Activated CD4-positive, alpha-beta T cell treated with anti-CD3 and anti-CD28 coated beads, Interleukin-2, amount 50 U/mL, for 1 hour (primary cell): ENCODE measurements around the gene CBX7.

Experiments
- DNase-seq: peaks from one replicate; pipeline ENCODE4 v3.0.0-alpha.2; 2020

Gene CBX7

GRCh38 chr22:39122772-39123470 is 29.6 kb downstream of the CBX7 start:
- no peak for DNase-seq

GRCh38 chr22:39120983-39121382 is 31.5 kb downstream of the CBX7 start:
- DNase-seq: no peak

- DNase-seq: peak; percentile 75
These were observed 34.8 kb downstream of the CBX7 start for GRCh38 chr22:39117585-39118191.

GRCh38 chr22:39115977-39116621 is 36.4 kb downstream of the CBX7 start:
- DNase-seq: no peak

DNA sequence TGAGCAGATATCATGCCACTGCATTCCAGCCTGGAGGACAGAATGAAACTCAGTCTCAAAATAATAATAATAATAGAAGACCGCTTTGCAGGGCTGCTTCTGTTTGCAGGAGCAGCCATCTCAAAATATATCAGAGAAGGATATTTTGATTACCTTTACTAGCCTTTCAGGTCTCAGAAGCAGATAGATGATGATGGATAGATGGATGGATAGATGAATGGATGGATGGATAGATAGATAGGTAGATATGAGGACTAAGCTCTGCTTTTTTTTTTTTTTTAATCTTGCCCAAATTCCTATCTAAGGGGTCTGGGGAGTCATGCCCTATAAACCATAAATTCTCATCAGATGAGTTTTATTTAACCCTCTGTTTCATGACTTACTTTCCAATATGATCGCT is 36.9 kb downstream of the CBX7 start:
- DNase-seq: no peak

DNA sequence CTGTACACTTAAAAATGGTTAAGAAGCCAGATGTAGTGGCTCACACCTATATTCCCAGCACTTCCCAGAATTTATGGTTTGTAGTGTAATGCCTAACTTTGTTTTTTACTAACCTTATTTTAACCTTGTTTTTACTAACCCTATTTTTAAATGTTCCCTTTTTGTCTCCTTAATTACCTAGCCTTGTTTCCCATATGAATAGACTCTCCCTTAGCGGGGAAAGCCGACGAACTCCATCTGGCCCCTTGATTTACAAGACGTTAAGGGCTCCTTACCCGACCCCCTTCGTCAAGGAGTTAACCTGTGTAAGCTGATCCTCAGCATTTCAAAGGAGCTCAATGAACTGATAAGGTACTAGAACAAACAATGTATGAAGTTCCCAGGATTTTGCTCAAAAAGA is 38.4 kb downstream of the CBX7 start:
- DNase-seq: no peak

- DNase-seq: no peak
These were observed 41.6 kb downstream of the CBX7 start for GRCh38 chr22:39110631-39111561.

- DNase-seq: no peak
These were observed 43.1 kb downstream of the CBX7 start for GRCh38 chr22:39109361-39109760.

DNA sequence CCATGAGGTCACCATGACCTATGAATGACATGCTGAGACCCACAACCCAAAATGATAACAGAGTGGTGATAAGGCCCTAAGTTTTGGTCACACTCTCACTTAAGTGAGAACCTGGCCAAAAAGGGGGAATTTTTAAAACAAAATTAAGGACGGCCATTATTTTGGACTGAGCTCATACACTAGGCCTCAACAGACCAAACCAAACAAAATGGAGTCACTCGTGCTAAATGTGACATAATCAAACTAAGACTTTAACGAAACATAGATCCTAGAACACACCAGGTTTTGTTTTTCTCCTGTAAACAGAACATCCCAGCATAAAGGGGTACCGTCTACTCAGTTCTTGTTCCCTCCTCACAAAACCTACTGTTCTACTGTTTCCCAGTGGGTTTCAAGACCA is 44.0 kb downstream of the CBX7 start:
- no peak for DNase-seq

DNA sequence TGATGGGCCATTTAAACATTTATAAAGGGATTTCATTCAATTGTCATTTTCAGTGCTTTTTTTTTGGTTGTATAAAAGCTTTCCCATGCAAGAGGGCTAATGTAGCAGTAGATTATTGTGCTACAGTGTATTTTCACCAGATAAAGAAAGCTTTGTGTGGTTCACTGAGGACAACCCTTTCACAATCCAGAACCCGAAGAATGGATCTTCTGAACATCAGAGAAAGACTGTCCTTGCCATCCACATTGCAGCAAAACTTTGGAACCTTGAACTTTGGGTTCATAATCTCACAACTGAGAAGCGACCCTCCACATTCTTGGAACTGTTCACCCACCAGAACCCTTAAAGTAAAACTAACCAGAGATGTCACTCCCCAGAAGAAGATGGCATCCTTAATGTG is 46.2 kb downstream of the CBX7 start:
- no peak for DNase-seq

DNA sequence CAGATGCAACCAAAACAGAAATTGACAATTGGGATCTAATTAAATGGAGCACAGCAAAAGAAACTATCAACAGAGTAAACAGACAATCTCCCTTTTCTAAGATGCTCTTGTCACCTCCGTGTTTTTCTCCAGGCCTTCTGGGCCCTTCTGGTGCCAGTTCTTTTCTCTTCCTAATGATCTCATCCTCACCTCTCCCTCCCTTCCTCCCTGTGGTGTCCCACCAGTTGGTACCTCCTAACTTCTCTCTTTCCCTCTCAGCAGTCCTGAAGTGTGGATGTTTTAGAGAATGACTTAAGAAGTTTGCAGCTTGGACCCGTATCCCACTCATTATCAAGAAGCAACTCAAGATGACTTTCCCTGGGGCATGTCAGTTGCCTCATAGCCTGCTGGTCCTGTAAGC is 49.0 kb downstream of the CBX7 start:
- DNase-seq: no peak

DNA sequence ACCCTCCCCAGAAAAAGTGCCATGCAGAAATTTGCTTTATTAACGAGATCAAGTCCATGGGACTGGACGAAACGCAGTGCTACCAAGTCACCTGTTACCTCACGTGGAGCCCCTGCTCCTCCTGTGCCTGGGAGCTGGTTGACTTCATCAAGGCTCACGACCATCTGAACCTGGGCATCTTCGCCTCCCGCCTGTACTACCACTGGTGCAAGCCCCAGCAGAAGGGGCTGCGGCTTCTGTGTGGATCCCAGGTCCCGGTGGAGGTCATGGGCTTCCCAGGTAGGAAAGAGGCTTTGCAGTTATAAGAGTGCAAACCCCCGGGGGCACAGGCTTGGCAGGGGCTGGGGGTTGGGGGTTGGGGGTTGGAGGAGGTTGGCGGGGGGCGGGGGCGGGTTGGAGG is 51.3 kb downstream of the CBX7 start:
- no peak for DNase-seq

DNA sequence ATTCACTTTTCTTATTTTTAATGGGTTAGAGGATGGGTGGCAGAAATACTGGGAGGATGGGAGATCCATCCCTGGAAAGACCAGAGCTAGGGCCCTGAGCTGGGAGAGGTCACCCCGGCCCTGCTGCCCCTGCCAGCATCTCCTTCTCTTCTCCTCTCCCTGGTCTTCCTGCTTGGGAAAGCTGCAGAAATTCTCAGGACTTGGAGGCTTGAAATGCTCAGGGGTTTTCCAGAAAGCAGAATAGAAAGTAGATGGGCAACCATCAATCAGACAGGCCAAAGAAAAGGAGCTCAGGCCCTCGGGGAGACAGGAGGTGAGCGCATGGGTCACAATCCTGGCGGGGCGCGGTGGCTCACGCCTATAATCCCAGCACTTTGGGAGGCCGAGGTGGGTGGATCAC is 53.9 kb downstream of the CBX7 start:
- no peak for DNase-seq

GRCh38 chr22:39098026-39098425 is 54.5 kb downstream of the CBX7 start:
- DNase-seq: no peak

DNA sequence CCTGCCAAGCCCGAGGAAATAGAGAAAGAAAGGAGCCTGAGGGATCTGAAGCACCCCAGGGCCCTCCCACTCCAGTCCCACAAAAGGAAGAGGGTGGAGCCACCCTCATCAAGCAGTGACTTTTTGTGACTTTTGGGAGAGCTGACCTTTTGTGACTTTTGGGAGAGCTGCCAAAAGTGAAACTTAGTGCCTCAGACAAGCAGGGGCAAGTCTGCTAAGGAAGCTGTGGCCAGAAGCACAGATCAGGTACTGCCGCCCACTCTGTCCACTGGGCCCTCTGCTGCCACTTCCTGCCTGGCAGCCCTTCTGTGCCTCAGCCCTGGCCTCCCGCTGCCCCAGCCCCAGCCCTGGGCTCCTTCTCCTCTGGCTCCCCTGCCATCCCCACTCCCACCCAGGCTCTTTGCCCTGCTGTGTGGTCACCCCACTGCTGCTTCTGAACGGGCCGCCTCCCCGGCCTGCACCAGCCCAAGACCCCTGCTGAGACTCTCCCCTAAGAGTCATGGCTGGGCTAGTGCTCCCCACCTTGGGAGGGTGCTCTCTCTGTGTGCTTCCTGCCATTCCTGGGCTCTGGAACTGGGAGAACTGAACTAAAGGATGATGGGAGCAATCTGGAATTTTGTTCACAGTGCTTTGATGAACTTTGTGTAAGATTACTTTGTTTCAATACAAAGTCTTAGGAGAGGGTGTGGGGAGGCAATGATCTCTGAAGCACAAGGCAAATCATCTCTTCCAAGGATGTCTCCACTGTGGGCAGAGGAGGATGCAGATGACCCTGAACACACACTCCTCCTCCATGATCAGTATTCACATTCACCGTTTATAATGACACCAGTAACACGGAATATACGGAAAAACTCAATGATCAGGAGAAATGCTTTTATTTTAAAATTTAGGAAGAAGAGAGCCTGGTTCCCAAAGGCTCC is 55.1 kb downstream of the CBX7 start, which contains the start of gene APOBEC3H:
Gene APOBEC3H (plus strand): TSS at position 147 of the 923 bp plus-strand sequence. CDS start 3,035 bp downstream, outside the sequence.
- DNase-seq: no peak

GRCh38 chr22:39095971-39096370 is 56.5 kb downstream of the CBX7 start:
- no peak for DNase-seq

- no peak for DNase-seq
These were observed 57.6 kb downstream of the CBX7 start for GRCh38 chr22:39094717-39095389.

- no peak for DNase-seq
These were observed 60.2 kb downstream of the CBX7 start for GRCh38 chr22:39092111-39092862.

DNA sequence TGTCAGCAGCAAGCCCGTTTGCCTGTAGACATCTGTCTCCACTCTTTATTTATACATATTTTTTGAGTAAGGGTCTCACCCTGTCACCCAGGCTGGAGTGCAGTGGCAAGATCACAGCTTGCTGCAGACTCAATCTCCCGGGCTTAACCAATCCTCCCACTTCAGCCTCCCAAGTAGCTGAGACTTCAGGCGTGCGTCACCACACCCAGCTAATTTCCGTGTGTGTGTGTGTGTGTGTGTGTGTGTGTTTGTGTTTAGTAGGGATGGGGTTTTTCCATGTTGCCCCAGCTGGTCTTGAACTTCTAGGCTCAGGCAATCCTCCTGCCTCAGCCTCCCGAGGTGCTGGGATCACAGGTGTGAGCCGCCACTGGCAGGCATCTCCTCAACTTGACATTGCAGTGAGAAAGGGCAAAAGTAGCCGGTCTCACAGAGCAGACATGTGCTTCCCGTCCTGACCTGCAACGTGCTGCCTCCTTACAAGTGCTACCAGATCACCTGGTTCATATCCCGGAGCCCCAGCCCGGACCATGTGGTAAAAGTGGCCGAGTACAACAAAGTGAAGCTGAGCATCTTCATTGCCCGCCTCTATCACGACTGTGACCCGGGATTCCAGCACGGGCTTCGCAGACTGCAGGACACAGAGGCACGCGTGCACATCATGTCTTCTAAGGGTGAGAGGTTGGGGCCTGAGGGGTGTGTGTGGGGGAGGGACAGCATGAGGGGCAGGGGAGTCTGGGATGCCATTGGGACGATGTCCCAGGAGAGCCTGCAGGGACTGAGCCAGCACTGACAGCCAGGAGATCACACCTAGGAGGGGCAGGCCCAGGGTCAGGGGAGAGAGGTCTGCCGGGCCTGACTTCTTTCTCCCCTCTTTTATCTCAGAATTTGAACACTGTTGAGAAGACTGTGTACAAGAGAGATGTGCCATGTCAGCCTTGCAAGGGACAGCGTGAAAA is 61.1 kb downstream of the CBX7 start:
- no peak for DNase-seq
